22Rv1 (cell line): ENCODE data around the gene CLTRN.

ENCODE experiments used
- CTCF ChIP-seq: fragments of 450-650 bp; IDR thresholded peaks from 2 replicates; pipeline ENCODE4 v1.5.1; 2017; ENCODE audit warnings: mild to moderate bottlenecking
- ZFX ChIP-seq: fragments of 450-650 bp; IDR thresholded peaks from 2 replicates; pipeline ENCODE4 v1.6.1; 2017; ENCODE audit warnings: antibody characterized with exemption, borderline replicate concordance

- TF ChIP-seq CTCF (no peak), ZFX (no peak)
Measured at GRCh38 chrX:15675490-15675921, 10.9 kb upstream of the CLTRN start.
